Fibroblast of lung (primary cell): ENCODE results near the gene SAXO1. TPM values are rescaled to one million over a fixed set of nuclear protein-coding genes. Genes with fewer than 3 reads are reported as not detected.

Experiments
- DNase-seq, 2 donors: peaks; one replicate each; pipeline versions ENCODE4 v3.0.0 to v3.0.0-alpha.2; 2010; ENCODE audit warnings: low read depth in 2 of 2
- H2AFZ ChIP-seq: 2 replicates; pipeline ENCODE4 v1.5.1; 2012; ENCODE audit warnings: low read length, control low read depth, inconsistent platforms
- H3K27ac ChIP-seq: 2 replicates; pipeline ENCODE4 v1.5.1; 2011; ENCODE audit warnings: low read length, control low read depth; ENCODE audit not compliant: insufficient read depth
- H3K27me3 ChIP-seq: 2 replicates; pipeline ENCODE4 v1.5.1; 2011; ENCODE audit warnings: mild to moderate bottlenecking, low read length; ENCODE audit not compliant: control insufficient read depth, insufficient read depth
- H3K36me3 ChIP-seq: 2 replicates; pipeline ENCODE4 v1.5.1; 2011; ENCODE audit warnings: low read length; ENCODE audit not compliant: control insufficient read depth, insufficient read depth
- H3K4me1 ChIP-seq: 2 replicates; pipeline ENCODE4 v1.5.1; 2011; ENCODE audit warnings: low read length; ENCODE audit not compliant: control insufficient read depth, insufficient read depth; ENCODE audit errors: extremely low read depth
- H3K4me2 ChIP-seq: 2 replicates; pipeline ENCODE4 v1.5.1; 2011; ENCODE audit warnings: low read length, control low read depth; ENCODE audit not compliant: insufficient read depth; ENCODE audit errors: extremely low read depth
- H3K4me3 ChIP-seq, 4 experiments: fragments of 200-600 bp in 1 of 4; sonication (generic) in 1 of 4; replicated peaks in 1 of 4; 2 replicates each; pipeline ENCODE4 v1.5.1; 2011 to 2016; ENCODE audit warnings: low read length in 4 of 4, low read depth in 3 of 4, mild to moderate bottlenecking in 3 of 4, control low read depth in 2 of 4, inconsistent platforms in 1 of 4, mixed read lengths in 1 of 4; ENCODE audit not compliant: insufficient read depth in 1 of 4; ENCODE audit errors: control extremely low read depth in 1 of 4
- H3K79me2 ChIP-seq: 2 replicates; pipeline ENCODE4 v1.5.1; 2012; ENCODE audit warnings: mild to moderate bottlenecking, low read length, inconsistent platforms; ENCODE audit not compliant: control insufficient read depth, insufficient read depth
- H3K9ac ChIP-seq: 2 replicates; pipeline ENCODE4 v1.5.1; 2011; ENCODE audit warnings: mild to moderate bottlenecking, low read length, control low read depth; ENCODE audit not compliant: insufficient read depth
- H3K9me3 ChIP-seq: 2 replicates; pipeline ENCODE4 v1.5.1; 2012; ENCODE audit warnings: low read depth, low read length; ENCODE audit not compliant: control insufficient read depth, insufficient read depth
- H4K20me1 ChIP-seq: 2 replicates; pipeline ENCODE4 v1.5.1; 2011; ENCODE audit warnings: low read length; ENCODE audit not compliant: control insufficient read depth, insufficient read depth; ENCODE audit errors: extremely low read depth
- EZH2 ChIP-seq: IDR thresholded peaks from 2 replicates; pipeline ENCODE4 v1.5.1; 2012; ENCODE audit warnings: low read length, control low read depth, mild to moderate bottlenecking; ENCODE audit errors: missing control alignments
- polyA minus RNA-seq: library from RNA; depleted of rRNA, polyadenylated mRNA; stranded (reverse); fragments of >200 nt; gene quantifications from 2 replicates; pipeline ENCODE4 v1.2.3, GENCODE V29; 2011; ENCODE audit warnings: low replicate concordance
- polyA plus RNA-seq, 2 donors: library from polyadenylated mRNA; depleted of rRNA in 1 of 2; stranded (reverse) in 1 of 2; unstranded in 1 of 2; fragments of >200 nt; gene quantifications; 2 replicates each; pipeline ENCODE4 v1.2.1, GENCODE V29; 2011 to 2012; ENCODE audit warnings: missing spikeins in 1 of 2
- total RNA-seq: library from RNA; depleted of rRNA; stranded (reverse); fragments of >200 nt; gene quantifications from 2 replicates; pipeline ENCODE4 v1.2.1, GENCODE V29; 2014
- TF ChIP-seq, protein P1 (sequence below), 2 donors: IDR thresholded peaks in 1 of 2; conservative IDR thresholded peaks in 1 of 2; 1 replicate in 1 of 2; 2 replicates in 1 of 2; pipeline ENCODE4 v1.5.1; 2011 to 2012; ENCODE audit warnings: low read length in 2 of 2, control low read depth in 1 of 2, inconsistent platforms in 1 of 2, low read depth in 1 of 2, mild to moderate bottlenecking in 1 of 2

Gene SAXO1, protein sequence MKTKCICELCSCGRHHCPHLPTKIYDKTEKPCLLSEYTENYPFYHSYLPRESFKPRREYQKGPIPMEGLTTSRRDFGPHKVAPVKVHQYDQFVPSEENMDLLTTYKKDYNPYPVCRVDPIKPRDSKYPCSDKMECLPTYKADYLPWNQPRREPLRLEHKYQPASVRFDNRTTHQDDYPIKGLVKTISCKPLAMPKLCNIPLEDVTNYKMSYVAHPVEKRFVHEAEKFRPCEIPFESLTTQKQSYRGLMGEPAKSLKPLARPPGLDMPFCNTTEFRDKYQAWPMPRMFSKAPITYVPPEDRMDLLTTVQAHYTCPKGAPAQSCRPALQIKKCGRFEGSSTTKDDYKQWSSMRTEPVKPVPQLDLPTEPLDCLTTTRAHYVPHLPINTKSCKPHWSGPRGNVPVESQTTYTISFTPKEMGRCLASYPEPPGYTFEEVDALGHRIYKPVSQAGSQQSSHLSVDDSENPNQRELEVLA
- under 0.01 and 0.17 TPM in 2 replicates for total RNA-seq
- 0.01 TPM in 1 of 2 replicates, not detected in the other for polyA plus RNA-seq
- polyA plus RNA-seq (2012), result 0.02 and 0.10 TPM in 2 replicates
- polyA minus RNA-seq, result not detected in 2 replicates

DNA sequence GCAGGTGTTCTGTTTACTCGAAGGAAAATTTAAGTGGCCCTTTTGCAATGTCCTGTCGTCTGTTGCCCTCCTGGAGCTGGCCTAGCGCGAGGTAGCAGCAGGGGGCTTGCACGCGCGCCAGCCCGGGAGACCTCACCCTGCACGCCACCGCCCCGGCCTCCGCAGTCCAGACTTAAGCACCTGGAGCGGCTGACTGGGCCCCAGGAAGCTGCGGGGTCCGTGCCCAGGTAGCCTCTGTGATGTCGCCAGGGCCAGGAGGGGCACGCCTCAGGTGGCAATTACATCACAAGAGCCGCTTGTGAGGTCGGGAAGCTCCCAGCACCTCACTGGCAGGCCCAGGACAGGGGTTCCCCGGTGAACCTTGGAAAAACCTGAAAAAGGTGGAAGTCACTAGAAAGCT is at the start of gene SAXO1:
Gene SAXO1 (minus strand): TSS at position 195 of the 400 bp plus-strand sequence. CDS start 301 bp downstream, outside the sequence.
- H3K4me1 ChIP-seq, result no peaks in the 10 kb centered on the region
- no peak for DNase-seq
- H3K9ac ChIP-seq, result no peak within 1 kb of the TSS
- H3K27ac ChIP-seq, result no peak within 1 kb of the TSS
- TF ChIP-seq, protein P1, sequence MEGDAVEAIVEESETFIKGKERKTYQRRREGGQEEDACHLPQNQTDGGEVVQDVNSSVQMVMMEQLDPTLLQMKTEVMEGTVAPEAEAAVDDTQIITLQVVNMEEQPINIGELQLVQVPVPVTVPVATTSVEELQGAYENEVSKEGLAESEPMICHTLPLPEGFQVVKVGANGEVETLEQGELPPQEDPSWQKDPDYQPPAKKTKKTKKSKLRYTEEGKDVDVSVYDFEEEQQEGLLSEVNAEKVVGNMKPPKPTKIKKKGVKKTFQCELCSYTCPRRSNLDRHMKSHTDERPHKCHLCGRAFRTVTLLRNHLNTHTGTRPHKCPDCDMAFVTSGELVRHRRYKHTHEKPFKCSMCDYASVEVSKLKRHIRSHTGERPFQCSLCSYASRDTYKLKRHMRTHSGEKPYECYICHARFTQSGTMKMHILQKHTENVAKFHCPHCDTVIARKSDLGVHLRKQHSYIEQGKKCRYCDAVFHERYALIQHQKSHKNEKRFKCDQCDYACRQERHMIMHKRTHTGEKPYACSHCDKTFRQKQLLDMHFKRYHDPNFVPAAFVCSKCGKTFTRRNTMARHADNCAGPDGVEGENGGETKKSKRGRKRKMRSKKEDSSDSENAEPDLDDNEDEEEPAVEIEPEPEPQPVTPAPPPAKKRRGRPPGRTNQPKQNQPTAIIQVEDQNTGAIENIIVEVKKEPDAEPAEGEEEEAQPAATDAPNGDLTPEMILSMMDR (conservative IDR thresholded peaks at IDR 0.05 in 1 of 2, IDR thresholded peaks at IDR 0.05 in 1 of 2; ENCODE audit: low read depth in 1 of 2, low read length in 2 of 2), result no peak
- TF ChIP-seq EZH2, result no peak
- no peak within 1 kb of the TSS for H3K4me2 ChIP-seq
- H3K27me3 ChIP-seq, result peaks cover 3% of the 10 kb centered on the region
- H4K20me1 ChIP-seq, result no peaks in the 10 kb centered on the region
- H2AFZ ChIP-seq, result no peak within 1 kb of the TSS
- no peaks in the 10 kb centered on the region for H3K79me2 ChIP-seq
- H3K9me3 ChIP-seq, result no peaks in the 10 kb centered on the region
- no peaks in the 10 kb centered on the region for H3K36me3 ChIP-seq
- H3K4me3 ChIP-seq, result no peak within 1 kb of the TSS

DNA sequence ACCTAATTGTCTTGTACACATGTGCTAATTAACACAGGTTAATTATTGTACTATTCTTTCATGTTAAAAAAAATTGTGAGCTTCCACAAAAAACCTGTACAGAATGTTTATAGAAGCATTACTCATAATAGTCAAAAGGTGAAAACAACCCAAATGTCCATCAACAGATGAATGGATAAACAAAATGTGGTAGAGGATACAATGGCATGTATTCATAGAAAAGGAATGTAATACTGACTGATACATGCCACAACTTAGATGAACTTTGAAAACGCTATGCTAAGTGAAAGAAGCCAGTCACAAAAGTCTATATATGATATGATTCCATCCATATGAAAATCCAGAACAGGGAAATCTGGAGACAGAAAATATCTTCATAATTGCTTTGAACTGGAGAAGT is 41.8 kb upstream of the SAXO1 start:
- TF ChIP-seq, protein P1 (conservative IDR thresholded peaks at IDR 0.05 in 1 of 2, IDR thresholded peaks at IDR 0.05 in 1 of 2; ENCODE audit: low read depth in 1 of 2, low read length in 2 of 2), result no peak
- no peak for TF ChIP-seq EZH2
- DNase-seq, result peak in 1 of 2 donors; percentile 13
- no peak overlapping the region for H3K4me2 ChIP-seq
- H3K4me1 ChIP-seq, result no peaks in the 10 kb centered on the region
- no peaks in the 10 kb centered on the region for H4K20me1 ChIP-seq
- no peaks in the 10 kb centered on the region for H3K27me3 ChIP-seq
- H3K4me3 ChIP-seq, result no peak overlapping the region
- no peaks in the 10 kb centered on the region for H3K36me3 ChIP-seq
- no peak overlapping the region for H3K27ac ChIP-seq
- H3K9me3 ChIP-seq, result no peaks in the 10 kb centered on the region
- no peak overlapping the region for H2AFZ ChIP-seq
- no peak overlapping the region for H3K9ac ChIP-seq
- H3K79me2 ChIP-seq, result no peaks in the 10 kb centered on the region

DNA sequence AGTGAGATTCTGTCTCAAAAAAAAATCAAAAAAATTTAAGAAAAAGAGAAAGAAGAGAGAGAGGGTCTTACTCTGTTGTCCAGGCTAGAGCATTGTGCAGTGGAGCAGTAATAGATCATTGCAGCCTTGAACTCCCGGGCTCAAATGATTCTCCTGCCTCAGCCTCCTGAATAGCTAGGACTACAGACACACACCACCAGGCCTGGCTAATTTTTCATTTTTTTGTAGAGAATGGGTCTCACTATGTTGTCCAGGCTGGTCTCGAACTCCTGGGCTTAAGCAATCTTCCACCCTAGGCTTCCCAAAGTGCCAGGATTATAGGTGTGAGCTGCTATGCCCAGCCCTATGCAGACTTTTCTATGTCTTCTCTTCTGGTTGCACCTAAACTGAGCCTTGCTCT is 41.2 kb upstream of the SAXO1 start:
- Histone ChIP-seq H3K9me3 (no peaks in the 10 kb centered on the region), H3K9ac (no peak overlapping the region), H3K36me3 (no peaks in the 10 kb centered on the region), H4K20me1 (no peaks in the 10 kb centered on the region), H2AFZ (no peak overlapping the region), H3K79me2 (no peaks in the 10 kb centered on the region), H3K27me3 (no peaks in the 10 kb centered on the region), H3K27ac (no peak overlapping the region), H3K4me2 (no peak overlapping the region), H3K4me1 (no peaks in the 10 kb centered on the region), H3K4me3 (no peak overlapping the region)
- no peak for TF ChIP-seq EZH2
- TF ChIP-seq, protein P1 (conservative IDR thresholded peaks at IDR 0.05 in 1 of 2, IDR thresholded peaks at IDR 0.05 in 1 of 2; ENCODE audit: low read depth in 1 of 2, low read length in 2 of 2), result no peak
- no peak for DNase-seq
